HG03520 (cell line): ENCODE measurements around the gene EPHA1.

Experiments
- ATAC-seq: cut with Tn5 transposase; IDR thresholded peaks from one replicate; pipeline ENCODE4 v1.9.1; 2021; ENCODE audit warnings: mild to moderate bottlenecking, moderate library complexity; ENCODE audit not compliant: unreplicated experiment

The EPHA1 gene

DNA sequence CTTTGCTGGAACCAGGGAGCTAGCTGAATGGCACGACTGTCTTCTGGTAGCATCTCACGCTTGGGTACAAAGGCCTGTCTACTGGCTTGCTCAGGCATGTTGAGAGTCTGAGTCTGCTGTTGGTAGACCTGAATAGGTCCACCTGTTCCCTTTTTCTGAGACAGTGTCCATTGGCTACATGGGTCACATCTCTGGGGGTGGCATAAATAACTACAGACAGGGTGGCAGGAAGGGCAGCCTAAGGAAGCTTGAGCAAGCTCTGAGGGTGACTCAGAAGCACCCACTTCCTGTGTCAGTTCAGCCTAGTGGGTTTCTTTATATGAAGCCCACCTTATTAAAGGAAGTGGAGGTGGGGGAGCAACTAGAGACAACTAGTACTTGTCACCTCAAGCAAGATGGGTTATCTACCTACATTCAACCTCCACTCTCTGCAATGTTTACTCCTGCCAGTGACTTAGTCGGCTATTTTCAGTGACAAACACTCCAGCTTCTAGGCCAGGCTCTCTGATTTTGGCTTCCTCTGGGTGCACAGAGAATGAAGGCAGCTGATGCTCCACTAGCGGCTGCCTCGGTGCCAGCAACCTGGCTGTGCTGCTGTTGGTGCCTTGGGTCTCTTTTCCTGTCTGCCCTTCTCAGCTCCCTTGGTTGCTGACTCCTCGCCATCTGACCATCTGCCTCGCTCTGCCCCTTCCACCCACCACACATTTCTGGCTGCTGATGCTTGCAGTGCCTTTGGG, 33.2 kb downstream of the EPHA1 start:
- ATAC-seq: no peak

DNA sequence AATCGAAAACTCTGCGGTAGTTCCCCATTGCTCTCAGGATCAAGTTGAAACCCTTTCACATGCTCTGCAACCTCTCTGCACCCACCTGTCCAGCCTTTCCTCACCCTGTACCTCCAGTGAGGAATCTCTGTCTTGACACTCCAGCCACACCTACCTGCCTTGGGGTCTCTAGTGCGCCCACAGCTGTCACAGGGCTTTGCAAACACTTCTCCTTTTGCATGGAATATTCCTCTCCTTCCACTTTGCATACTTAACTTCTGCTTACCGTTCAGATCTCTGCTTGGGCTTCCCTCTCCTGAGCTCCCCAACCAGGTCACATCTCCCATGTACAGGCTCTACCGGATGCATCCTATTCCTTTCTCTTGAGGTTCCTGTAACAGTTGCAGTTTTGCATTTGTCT, 34.1 kb downstream of the EPHA1 start:
- ATAC-seq: no peak

- ATAC-seq: no peak
These were observed 35.3 kb downstream of the EPHA1 start for GRCh38 chr7:143373255-143373794.

DNA sequence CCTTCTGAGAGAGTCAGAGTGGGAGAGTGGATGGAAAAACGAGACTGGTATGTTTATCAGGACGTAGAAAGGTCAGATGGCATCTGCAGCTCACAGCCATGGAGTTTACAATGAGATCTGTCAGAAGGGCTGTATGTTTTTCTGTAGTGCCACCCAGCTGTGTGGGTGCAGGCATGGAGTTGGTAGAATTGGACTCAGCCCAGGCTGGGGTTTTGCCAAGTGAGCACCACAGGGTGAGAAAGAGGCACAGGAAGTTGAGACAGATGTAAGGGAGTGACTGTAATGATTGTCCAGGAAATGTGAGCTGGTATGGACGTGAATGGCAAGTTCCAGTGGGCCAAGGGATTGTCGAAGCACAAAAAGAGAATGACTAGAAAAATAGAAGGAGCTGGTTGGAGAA, 36.6 kb downstream of the EPHA1 start:
- ATAC-seq: no peak

GRCh38 chr7:143369678-143370651, 38.7 kb downstream of the EPHA1 start:
- no peak for ATAC-seq

DNA sequence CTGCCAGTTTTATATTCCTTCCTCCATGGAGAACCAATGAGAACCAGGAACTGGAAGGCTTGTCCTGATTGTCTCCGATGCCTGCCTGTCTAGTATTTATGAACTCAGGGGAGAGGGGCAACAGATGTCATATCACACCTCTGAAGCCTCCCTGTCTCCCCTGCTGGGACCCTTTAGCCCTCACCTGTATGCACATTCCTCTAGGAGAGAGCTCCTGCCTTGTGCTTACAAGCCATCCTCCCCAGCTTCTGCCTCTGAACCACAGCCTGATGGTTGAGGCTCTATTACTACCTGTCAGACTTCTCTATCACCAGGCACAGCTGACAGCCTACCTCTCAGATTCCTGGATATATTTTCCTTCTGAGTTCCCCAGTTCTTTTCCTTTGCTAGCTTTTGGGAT, 40.3 kb downstream of the EPHA1 start:
- no peak for ATAC-seq

DNA sequence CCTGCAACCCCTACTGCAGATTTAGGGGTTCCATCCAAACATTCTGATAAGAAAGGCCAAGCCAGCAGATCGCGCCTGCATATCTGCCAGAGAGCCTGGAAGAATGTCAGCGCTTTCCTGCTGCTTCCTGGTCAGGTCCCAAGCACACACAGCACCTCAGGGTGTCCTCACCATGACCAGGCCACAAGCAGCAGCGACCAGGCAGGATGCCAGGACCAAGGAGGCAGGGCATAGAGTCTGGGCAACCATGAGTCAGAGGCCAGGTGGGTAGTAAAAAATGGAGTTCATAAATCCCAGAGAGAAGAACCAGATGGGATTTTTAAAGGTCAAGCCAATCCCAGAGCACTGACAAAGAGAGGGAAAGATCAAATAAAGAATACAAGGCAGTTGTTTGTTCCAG, 40.7 kb downstream of the EPHA1 start:
- ATAC-seq: no peak

- ATAC-seq: no peak
These were observed 45.4 kb downstream of the EPHA1 start for GRCh38 chr7:143363016-143363937.

DNA sequence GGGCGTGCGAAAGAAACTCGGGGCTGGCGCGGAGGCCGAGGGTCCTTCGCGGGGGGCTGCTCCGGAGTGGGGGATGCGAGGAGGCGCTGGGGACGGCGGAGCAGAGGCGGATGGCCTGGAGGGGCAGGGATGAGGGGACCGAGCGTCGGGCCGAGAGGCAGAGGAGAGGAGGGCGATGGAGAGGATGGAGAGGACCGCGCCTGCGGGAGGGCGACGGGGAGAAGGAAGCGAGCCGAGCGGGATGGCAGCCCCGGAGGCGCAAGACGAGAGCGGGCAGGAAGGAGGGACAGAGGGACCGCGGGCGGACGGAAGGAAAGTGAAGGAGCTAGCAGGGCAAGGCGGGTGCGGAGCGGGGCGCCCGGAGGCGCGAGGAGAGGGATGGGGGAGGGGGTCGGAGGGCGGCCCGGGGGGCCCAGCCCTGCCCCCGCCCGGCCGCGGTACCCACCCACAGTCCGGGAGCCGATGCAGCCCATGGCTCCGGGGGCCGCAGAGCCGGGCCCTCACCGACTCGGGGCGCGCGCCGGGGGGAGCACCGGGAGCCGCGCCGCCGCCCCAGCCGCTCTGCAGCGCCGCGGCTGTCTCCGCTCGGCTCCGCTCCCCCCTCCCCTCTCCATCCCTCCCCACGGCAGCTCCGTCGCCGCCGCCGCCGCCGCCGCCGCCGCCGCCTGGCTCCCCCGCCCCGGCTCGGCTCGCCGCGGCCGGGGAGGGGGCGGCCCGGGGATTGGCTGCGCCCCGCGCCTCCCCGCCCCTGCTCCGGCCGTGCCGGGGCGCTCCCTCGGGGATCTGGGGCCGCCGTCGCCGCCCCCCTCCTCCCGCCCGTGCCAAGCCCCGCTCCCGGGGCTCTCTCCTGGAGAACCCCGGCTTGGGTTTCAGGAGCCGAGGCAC, 46.3 kb downstream of the EPHA1 start, which contains the start of gene FAM131B:
FAM131B (minus strand) TSS at position 583 of the 885 bp plus-strand sequence; CDS start at position 473, 110 bp downstream.
- ATAC-seq: no peak

GRCh38 chr7:143361552-143362130, 47.0 kb downstream of the EPHA1 start:
- ATAC-seq: no peak

- ATAC-seq: no peak
These were observed 47.7 kb downstream of the EPHA1 start for GRCh38 chr7:143360788-143361551.

DNA sequence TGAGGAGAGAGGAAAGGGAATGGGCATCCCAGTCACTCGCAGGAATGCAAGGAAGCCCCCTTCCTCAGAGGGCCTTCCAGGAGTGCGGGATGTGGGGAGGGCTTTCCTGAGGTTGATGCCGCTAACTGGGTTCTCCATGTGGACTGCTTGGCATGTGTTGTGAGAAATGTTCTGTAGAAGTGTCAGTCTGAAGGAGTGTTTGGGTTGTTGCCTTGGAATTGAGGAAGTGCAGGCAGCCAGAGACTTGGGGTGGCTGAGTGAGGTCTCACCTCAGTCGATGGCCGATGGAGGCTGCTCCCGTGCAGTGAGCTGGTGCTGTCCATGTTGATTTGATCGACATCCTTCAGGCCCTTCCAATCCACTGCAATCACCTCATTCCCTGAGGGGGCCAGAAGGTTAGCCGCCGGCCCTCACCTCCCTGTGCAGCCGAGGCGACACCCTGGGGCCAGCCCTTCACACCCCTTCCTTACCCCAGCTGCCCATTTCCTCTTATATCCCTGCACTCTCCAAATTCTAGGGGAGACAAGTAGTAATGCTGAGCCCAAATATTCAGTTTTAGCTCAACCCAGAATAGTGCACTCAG, 48.8 kb downstream of the EPHA1 start:
- ATAC-seq: no peak

- ATAC-seq: no peak
These were observed 50.0 kb downstream of the EPHA1 start for GRCh38 chr7:143358626-143359025.

- no peak for ATAC-seq
These were observed 52.1 kb downstream of the EPHA1 start for GRCh38 chr7:143356414-143357050.

DNA sequence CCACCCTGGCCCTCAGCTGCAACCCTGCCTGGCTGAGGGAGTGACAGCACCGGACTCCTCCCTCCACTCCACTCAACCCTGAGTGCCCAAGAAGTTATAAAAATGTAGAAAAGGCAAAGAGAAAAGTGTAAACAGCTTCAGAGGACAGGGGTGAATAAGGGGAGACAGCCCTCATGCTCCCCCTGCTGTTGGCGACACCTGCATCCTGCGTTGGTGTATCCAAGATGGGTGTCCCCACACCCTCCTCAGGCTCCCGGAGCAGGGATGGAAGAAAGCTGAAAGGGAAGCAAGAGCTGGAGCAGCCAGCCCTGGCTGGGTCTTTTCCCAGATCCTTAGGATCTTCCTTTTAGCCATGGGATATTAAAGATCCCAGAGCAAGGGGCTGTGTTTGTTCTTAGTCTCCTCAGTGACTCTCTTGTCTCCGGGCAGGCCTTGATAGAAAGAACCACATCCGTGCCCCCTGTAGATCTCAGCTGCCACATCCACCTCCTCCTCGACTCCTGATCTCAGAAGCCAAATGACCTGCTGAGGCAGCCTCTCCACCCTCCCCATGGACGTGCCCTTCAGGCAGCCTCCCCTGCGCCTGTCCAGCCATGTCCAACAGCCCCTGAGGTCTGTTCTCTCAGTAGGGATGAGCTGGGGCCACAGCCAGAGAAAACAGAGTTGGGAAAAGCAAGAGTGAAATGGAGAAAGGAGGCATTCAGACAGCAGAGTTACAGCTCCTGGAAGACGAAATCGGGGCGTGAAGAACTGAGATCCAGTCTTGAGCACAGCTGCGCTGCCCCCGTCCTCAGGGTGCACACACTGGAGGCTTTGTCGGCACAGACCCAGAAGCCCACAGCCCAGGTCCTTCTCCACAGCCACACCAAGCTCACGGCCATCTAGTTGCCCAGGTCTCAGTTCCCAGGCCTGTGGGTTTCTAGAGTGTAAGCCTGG, 52.9 kb downstream of the EPHA1 start:
- no peak for ATAC-seq

DNA sequence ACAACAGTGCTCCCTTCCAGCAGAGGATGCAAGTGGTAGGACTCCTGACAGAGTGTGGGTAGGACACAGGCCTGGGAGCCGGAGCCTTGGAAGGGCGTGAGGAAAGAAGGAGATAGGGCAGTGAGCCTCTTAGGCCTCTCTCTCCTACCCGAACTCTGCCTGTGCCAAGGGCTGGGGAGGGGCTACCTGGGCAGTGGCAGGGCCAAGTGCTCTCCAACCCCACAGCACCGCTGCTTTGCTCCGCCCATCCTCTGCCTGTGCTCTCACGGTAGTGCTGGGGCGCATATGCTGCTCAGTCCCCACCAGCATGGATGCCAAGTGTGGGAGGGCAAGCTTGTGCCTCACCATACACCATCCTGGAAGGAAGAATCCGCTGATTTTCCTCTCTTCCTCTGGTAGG, 53.7 kb downstream of the EPHA1 start:
- ATAC-seq: no peak
